HG03460 (cell line): ENCODE data around the gene SMARCD3.

Experiments
- ATAC-seq: cut with Tn5 transposase; IDR thresholded peaks from one replicate; pipeline ENCODE4 v1.9.1; 2021; ENCODE audit not compliant: unreplicated experiment

SMARCD3 gene

GRCh38 chr7:151248346-151249033 is at the start of gene SMARCD3:
Gene SMARCD3, minus strand, starts transcription at chr7:151248694. Its CDS starts 132 bp downstream, at chr7:151248562.
- no peak for ATAC-seq

GRCh38 chr7:151296202-151296992 is 47.9 kb upstream of the SMARCD3 start:
- ATAC-seq: no peak

GRCh38 chr7:151292850-151293249 is 44.4 kb upstream of the SMARCD3 start:
- ATAC-seq: no peak

GRCh38 chr7:151291206-151291605 is 42.7 kb upstream of the SMARCD3 start:
- no peak for ATAC-seq

- no peak for ATAC-seq
These were observed 41.9 kb upstream of the SMARCD3 start for GRCh38 chr7:151290355-151290760.

GRCh38 chr7:151289891-151290290 is 41.4 kb upstream of the SMARCD3 start:
- ATAC-seq: no peak

GRCh38 chr7:151286148-151286547 is 37.7 kb upstream of the SMARCD3 start:
- ATAC-seq: no peak

GRCh38 chr7:151283302-151283701 is 34.8 kb upstream of the SMARCD3 start:
- no peak for ATAC-seq

- no peak for ATAC-seq
These were observed 33.6 kb upstream of the SMARCD3 start for GRCh38 chr7:151282111-151282510.

- no peak for ATAC-seq
These were observed 33.2 kb upstream of the SMARCD3 start for GRCh38 chr7:151281686-151282085.

GRCh38 chr7:151280388-151281019 is 32.0 kb upstream of the SMARCD3 start:
- no peak for ATAC-seq

GRCh38 chr7:151279868-151280267 is 31.4 kb upstream of the SMARCD3 start:
- ATAC-seq: no peak

- ATAC-seq: no peak
These were observed 30.5 kb upstream of the SMARCD3 start for GRCh38 chr7:151278949-151279348.

- no peak for ATAC-seq
These were observed 29.1 kb upstream of the SMARCD3 start for GRCh38 chr7:151277631-151278030.

- ATAC-seq: no peak
These were observed 28.4 kb upstream of the SMARCD3 start for GRCh38 chr7:151276666-151277590.

- ATAC-seq: no peak
These were observed 27.5 kb upstream of the SMARCD3 start for GRCh38 chr7:151275813-151276577.

- no peak for ATAC-seq
These were observed 26.7 kb upstream of the SMARCD3 start for GRCh38 chr7:151274936-151275812.

GRCh38 chr7:151274396-151274795 is 25.9 kb upstream of the SMARCD3 start:
- ATAC-seq: no peak
